Mammary epithelial cell (primary cell): ENCODE results near the gene NTM.

Experiments
- EZH2 ChIP-seq: IDR thresholded peaks from 2 replicates; pipeline ENCODE4 v1.6.1; 2012; ENCODE audit warnings: low read length, inconsistent platforms, borderline replicate concordance
- TF ChIP-seq, protein P1 (sequence below), 2 donors: IDR thresholded peaks in 1 of 2; conservative IDR thresholded peaks in 1 of 2; 2 replicates each; pipeline ENCODE4 v1.5.1; 2011 to 2012; ENCODE audit warnings: inconsistent platforms in 2 of 2, low read length in 2 of 2, mild to moderate bottlenecking in 2 of 2, control low read depth in 1 of 2, low read depth in 1 of 2; ENCODE audit not compliant: insufficient read depth in 1 of 2; ENCODE audit errors: extremely low read depth in 1 of 2

DNA sequence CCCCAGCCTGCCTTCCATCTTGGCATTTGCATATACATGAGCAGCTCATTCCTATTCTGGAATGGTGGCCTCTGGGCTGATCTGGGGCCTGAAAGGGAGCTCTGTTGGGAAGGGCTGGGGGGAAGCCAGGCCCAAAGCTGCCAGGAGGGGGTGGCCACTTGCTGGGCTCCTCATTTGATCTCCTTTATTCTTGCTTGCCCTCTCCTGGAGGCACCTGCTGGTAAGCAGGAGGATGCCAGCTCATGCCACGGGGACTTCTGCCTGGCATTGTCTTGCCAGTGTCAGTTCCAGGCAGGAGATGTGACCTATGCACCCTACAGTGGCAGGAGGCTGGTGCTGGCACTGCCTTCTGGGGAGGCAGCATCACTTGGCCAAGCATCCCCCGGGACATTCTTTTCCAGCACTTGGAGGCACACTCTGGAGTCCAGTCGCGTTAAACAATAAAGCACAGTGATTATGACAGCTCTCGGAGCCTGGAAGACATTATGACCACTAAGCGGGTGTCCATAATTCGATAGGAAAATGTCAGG is 128.3 kb downstream of the NTM start:
- TF ChIP-seq, protein P1, sequence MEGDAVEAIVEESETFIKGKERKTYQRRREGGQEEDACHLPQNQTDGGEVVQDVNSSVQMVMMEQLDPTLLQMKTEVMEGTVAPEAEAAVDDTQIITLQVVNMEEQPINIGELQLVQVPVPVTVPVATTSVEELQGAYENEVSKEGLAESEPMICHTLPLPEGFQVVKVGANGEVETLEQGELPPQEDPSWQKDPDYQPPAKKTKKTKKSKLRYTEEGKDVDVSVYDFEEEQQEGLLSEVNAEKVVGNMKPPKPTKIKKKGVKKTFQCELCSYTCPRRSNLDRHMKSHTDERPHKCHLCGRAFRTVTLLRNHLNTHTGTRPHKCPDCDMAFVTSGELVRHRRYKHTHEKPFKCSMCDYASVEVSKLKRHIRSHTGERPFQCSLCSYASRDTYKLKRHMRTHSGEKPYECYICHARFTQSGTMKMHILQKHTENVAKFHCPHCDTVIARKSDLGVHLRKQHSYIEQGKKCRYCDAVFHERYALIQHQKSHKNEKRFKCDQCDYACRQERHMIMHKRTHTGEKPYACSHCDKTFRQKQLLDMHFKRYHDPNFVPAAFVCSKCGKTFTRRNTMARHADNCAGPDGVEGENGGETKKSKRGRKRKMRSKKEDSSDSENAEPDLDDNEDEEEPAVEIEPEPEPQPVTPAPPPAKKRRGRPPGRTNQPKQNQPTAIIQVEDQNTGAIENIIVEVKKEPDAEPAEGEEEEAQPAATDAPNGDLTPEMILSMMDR (conservative IDR thresholded peaks at IDR 0.05 in 1 of 2, IDR thresholded peaks at IDR 0.05 in 1 of 2; ENCODE audit: extremely low read depth in 1 of 2, insufficient read depth in 1 of 2, low read depth in 1 of 2, low read length in 2 of 2): no peak
- no peak for TF ChIP-seq EZH2
